Activated CD4-positive, alpha-beta T cell treated with anti-CD3 and anti-CD28 coated beads, Interleukin-2, Interleukin-6, amounts not matched to agents 100 ng/mL and 50 ng/mL, durations not matched to agents 16 hours and 8 hours (primary cell): Measurements from ENCODE around the gene ADAMTS16.

Experiments
- DNase-seq: peaks from one replicate; pipeline ENCODE4 v3.0.0-alpha.2; 2020

Gene ADAMTS16

GRCh38 chr5:5145651-5146529 is 5.8 kb downstream of the ADAMTS16 start:
- no peak for DNase-seq

DNA sequence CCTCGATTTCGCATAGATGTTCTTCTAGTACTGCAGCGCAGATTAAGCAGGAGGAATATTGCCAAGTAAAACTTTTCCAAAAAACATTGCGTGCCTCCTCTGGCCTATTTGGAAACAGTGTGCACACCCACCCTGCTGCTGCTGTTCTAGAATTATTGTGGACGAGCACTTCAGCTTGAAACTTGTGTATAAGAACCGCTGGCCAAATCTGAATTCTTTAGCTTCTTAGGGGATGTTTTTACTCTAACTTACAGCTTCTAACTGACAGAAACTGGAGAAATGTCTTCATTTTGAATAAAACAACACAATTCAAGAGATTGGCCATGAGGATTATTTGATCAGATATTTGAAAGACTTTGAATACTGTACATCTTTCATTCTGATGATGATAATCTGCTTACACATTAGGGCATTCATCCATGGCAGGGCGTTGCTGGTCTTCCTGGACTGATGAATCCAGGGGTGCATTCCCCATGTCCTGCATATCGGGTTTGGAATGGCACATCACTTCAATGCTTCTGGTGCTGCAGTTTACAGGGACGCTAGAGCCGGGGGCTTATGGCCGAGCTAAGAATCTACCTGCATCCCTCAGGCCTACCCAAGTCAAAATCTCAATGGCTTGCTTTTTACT is 6.5 kb downstream of the ADAMTS16 start:
- DNase-seq = no peak

- no peak for DNase-seq
These were observed 9.0 kb downstream of the ADAMTS16 start for GRCh38 chr5:5149154-5149553.

DNA sequence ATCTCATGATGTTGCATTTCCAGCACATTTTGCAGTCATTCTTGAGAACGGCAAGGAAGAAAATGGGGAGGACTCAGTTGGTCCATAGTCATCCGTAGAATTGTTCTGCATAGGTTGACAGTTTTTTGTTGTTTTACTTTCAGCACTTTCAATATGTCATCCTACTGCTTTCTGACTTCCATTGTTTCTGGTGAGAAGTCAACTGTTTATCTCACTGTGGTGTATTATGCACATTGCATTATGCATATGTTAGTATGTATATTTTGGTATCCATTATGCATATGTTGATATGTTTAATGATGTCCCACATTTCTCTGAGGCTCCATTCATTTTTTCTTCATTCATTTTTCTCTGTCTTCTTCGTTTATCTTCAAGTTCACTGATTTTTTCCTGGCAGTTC is 10.5 kb downstream of the ADAMTS16 start:
- no peak for DNase-seq

DNA sequence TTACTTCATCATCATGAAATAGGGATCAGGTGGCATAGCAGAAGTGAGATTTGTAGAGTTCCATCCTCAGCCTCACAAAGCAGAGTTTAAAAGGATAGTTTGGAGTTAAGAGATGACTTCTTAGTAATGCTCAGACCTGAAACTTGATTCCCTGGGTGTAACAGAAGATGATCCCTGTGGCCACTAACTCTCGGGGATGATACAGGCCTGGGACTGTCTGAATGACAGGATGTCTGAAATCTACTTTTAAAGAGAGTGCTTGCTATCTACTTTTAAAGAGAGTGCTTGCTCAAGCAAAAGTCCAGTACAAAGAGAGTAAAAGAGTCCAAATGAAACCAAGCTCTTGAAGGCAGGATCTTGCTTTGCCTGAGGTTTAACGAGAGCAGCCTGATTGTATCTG is 14.6 kb downstream of the ADAMTS16 start:
- no peak for DNase-seq

DNA sequence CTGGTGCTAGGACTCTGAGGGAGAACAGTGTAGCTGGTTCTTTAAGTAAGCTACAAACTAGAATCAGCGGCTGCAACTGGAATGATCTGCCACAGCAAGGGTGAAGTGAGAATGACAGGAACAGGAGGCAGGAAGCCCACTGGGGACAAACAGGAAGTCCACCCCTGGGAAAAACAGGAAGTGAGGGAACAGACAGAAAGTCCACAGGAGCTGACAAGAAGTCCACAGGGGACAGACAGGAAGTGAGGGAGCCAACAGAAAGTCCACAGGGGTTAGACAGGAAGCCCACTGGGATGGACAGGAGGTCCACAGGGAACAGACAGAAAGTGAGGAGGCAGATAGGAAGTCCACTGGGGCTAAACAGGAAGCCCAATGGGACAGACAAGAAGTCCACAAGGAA is 15.5 kb downstream of the ADAMTS16 start:
- no peak for DNase-seq

- DNase-seq = no peak
These were observed 16.4 kb downstream of the ADAMTS16 start for GRCh38 chr5:5156471-5157082.

DNA sequence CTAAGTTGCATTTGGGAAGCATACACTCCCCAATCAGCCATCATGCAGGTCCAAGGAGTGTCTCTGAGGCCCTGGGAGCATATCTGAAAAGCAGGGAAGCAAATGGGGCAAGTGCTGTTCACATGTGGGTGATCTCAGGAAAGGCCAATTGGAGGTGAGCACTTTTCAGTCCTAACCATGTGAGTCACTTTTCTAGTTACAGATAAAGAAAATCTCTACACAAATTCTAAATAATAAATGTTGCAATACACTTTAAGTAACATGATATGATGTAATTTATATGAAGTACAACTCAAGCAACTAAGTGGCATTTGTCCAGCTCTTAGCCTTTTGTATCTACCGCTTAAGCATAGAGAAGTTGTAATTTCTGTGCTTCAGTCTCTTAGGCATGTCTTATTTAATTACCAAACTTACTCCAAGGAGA is 18.4 kb downstream of the ADAMTS16 start:
- DNase-seq = no peak

DNA sequence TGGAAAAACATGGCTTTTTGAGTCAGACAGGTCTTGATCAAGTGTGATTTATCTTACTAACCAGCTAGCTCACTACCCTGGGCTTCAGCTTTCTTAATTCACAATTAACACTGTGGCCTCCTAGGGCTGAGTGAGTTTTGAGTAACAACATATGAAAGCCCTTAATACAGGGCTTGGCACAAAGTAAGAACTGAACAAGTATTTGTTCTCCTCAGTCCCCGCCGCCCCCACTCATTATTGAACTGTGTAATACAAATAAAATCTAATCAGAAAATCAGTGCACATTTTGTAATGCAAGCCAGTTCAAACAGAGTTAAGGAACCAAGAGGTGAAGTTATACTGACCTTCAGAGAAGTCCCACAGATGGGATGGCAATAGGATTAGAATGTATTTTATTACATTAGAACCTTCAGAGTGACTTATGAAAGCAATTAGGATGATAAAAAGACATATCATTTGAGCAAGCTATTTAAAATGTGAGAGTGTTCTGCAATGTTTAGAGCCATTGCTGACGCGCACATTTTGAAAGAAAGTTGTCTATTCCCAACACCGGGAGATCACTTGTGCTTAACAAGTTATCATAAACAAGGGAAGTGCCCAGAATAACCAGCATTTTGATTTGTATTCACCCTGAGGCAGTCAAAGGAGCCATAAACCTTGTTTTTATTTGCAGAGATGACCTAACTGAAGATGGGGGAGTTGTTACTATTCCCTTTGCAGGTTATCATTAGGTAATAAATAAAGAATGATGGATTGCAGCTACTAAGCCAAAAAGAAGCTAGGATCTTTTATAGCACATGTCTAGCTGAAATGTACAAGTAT is 19.4 kb downstream of the ADAMTS16 start:
- DNase-seq = no peak

DNA sequence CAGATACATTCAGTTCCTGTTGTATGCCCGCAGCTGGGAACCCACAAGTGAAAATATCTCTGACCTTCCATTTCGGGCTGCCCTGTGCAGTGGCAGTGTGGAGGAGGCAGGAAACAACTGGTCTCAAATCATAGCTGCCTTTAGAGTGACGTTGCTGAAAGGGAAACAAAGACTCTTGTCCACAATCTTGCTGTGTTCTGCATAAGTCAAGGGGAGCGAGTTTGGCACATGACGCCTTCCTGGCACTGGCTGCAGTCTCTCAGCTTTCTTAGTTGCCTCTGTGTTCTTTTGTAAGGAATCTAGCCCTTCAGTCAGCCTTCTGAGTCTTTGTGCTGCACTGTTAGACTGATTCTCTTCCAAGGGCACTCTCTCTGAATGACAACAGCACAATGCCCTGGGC is 24.0 kb downstream of the ADAMTS16 start:
- no peak for DNase-seq

GRCh38 chr5:5165541-5166002 is 25.4 kb downstream of the ADAMTS16 start:
- DNase-seq = no peak

GRCh38 chr5:5169466-5169865 is 29.3 kb downstream of the ADAMTS16 start:
- DNase-seq = no peak

DNA sequence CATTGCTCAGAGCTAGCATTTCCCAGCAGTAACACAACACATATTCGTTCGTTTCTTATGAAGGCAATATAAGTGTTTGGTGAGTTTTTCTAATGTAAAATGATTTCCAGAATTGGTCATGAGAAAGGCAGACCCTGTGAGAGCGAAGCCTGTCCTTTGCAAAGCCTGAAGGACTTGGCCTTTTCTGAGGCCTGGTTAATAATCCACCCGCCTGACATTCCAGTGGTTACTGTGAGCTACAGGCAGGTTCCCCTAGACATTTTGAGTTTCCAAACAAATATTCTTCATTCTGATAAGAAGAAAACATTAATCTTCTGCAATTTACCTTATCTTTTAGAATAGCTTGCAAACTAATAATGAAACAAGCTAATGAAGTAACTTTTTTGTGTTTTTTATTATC is 38.0 kb downstream of the ADAMTS16 start:
- no peak for DNase-seq

DNA sequence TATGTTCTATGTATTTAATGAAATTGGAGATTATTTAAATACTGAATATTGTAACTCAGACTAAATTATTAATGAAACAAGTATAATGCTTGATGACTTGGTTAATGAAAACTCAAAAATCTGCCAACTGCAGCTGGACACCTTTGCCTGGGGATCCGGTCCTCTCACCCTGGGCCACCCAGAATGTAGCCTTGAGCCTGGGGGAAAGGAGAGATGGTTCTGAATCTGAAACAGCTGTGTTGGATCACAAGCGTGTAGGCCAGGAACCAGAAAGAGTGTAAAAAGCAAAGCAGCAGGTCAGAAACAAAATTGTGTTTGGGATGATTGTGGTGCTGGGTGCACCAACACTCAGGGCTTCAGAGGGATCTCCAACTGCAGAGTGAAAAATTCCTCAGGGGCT is 38.5 kb downstream of the ADAMTS16 start:
- no peak for DNase-seq

GRCh38 chr5:5179079-5179478 is 38.9 kb downstream of the ADAMTS16 start:
- DNase-seq = no peak

GRCh38 chr5:5179597-5179996 is 39.5 kb downstream of the ADAMTS16 start:
- DNase-seq = no peak

GRCh38 chr5:5181650-5182324 is 41.7 kb downstream of the ADAMTS16 start:
- DNase-seq = no peak

DNA sequence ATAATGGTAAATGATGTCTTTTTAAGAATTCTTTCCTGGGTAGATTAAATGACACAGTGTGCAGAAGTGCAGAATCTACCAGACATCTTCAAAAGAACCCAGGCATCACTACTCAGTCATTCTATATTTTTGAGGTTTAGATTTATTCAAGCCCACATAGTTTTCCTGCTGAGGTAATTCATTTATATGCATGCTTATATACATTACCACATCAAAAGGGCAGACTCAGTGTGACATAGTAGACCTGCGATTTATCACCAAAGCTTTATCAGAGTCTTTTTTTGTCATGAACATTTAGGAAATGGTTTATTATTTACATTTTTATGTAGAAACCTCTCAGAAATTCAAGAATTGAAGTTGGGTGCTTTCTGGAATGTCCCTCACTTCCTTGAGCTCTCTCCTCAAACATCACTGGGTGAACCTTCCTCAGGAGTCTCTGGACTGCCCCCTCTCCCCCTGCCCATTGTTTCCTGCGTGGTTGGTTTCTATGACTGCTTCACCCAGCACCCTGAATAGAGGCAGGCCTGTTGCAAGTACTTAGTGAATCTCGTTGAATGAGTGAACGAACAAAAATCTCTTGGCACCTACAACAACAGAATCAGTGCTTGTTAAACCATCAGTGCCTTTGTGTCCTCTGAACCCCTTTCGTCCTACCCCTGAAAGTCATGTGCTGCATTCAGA is 42.5 kb downstream of the ADAMTS16 start:
- DNase-seq = no peak

DNA sequence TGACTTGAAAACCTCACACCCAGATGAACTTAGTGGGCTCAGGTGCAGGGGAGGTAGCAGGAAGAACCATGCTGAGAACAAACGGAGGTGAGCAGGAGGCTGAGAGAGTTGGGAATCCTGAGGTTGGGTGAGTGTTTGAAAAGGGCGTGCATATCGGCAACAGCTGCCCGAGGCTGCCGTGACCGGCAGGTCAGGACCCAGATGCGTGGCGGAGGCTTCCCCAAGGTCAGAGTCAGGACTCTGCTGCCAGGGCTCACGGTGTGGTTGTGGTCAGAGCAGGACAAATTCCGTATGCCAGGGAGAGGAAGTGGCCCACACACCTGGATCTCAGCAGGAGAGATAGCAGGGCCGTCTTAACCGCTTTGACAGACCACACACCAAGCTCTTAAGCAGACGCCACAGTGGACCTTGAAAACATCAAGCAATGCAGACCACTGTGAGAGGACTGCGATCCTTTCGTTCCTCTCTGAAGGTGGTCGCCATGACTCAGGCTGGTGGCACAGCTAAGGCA is 43.1 kb downstream of the ADAMTS16 start:
- DNase-seq = no peak

DNA sequence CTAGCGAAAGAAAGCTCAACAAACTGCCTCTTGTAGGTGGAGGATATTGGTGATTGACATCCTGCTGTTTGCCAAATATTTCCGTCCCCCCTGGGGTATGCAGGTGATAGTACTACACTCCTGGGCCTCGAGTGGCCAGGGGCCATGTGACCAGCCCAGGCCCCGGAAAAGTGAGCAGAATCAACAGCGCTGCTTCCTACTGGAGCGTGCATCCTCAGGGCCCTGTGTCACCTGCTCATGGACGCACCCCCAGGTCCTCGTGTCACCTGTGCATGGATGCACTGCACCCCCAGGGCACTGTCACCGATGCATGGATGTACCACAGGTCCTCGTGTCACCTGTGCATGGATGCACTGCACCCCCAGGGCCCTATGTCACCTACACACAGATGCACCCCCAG is 43.8 kb downstream of the ADAMTS16 start:
- no peak for DNase-seq

DNA sequence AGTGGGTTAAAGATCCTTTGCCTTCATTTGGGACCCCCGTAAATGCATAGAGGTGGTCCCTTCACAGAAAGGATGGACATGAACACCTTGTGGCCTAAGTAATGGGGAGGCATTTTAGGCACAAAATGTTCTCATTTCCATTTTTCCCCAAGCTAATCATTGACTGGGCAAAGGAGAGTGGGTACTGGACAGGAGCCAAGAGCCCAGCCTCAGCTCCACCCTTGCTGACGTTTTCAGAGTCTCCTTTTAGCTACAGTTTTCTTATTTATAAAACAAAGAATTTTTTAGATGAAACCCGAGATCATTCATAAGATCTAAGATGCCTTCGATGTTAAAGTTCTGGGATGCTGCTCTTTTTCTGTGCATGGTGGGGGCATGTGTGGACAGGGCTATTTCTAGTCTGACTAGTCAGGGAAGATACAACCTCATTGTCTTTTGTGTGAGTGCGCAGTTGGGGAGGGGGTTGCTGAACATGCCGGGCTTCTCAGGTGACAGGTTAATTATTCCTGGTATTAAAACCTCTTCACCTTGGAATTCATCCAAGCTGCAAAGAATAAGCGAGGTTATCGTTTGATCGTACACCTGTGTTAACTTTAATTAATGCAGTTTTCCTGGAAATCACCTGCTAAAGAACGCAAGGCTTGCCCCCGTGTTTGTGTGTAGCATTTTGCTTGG is 48.4 kb downstream of the ADAMTS16 start:
- DNase-seq = no peak
